IgD-negative memory B cell (primary cell): ENCODE data around the gene HNRNPR. TPM values are rescaled to one million over a fixed set of nuclear protein-coding genes. Genes with fewer than 3 reads are reported as not detected.
A peak's percentile ranks its signal among the peaks of the same experiment; 100 is the strongest.
"Not testable (repeated sequence)": the region's sequence is repeated elsewhere in the genome, so short reads cannot be mapped to it uniquely, and the experiment has no call there.

ENCODE experiments used
- H3K27ac Mint-ChIP-seq, 3 donors: one replicate each; pipeline ENCODE4 v1.8.0; 2020 to 2022; ENCODE audit warnings: mild to moderate bottlenecking in 3 of 3, mixed read lengths in 3 of 3, moderate library complexity in 1 of 3
- H3K27me3 Mint-ChIP-seq: one replicate; pipeline ENCODE4 v1.8.0; 2021; ENCODE audit warnings: mixed read lengths
- H3K36me3 Mint-ChIP-seq: one replicate; pipeline ENCODE4 v1.8.0; 2020; ENCODE audit warnings: mild to moderate bottlenecking, mixed read lengths
- H3K4me1 Mint-ChIP-seq, 3 donors: one replicate each; pipeline ENCODE4 v1.8.0; 2020 to 2022; ENCODE audit warnings: mixed read lengths in 3 of 3, mild to moderate bottlenecking in 1 of 3
- H3K4me3 Mint-ChIP-seq, 4 donors: one replicate each; pipeline ENCODE4 v1.8.0; 2020 to 2022; ENCODE audit warnings: mild to moderate bottlenecking in 4 of 4, mixed read lengths in 4 of 4, moderate library complexity in 3 of 4
- H3K9me3 Mint-ChIP-seq, 3 donors: one replicate each; pipeline ENCODE4 v1.8.0; 2020 to 2021; ENCODE audit warnings: mixed read lengths in 3 of 3, mild to moderate bottlenecking in 1 of 3
- polyA plus RNA-seq: library from polyadenylated mRNA; unstranded; fragments of 300-500 nt; fragmentation: Illumina TruSeq; gene quantifications from one replicate; pipeline ENCODE4 v1.2.3, GENCODE V29; 2021

HNRNPR gene
- polyA plus RNA-seq, 1 donor from 2014 or later = 164 TPM

DNA sequence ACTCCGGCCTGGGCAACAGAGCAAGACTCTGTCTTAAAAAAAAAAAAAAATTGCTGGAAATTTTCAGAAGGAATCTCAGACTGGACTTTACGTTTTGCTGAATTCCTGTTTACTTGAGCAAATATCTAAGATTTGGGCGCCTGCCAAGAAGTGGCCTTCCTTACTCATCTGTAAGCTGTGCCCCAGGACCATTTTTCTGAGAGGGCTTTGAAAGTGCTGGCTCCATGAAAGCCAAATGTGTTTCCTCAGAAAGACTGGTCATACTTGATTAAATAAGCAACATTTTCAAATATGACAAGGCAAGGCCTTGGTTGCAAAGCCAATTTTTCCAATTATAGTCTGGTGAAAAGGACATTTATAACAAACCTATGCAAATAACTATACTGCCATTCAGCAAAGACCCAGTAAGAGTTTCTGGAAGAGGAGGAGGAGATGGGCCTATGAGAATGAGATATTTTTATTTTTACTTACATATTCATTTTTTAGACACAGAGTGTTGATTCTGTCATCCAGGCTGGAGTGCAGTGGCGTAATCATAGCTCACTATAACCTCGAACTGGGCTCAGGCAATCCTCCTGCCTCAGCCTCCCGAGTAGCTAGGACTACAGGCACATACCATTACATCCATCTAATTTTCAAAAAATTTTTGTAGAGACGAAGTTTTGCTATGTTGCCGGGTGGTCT is 70.5 kb downstream of the HNRNPR start:
- Mint-ChIP-seq H3K4me1 (peaks cover 0 to 4% (median 0%) of the 10 kb centered on the region in 3 donors), H3K4me3 (no peak overlapping the region), H3K9me3 (no peaks in the 10 kb centered on the region), H3K27ac (no peak overlapping the region), H3K27me3 (peaks cover 6% of the 10 kb centered on the region), H3K36me3 (no peaks in the 10 kb centered on the region)

- H3K4me1 Mint-ChIP-seq = no peaks in the 10 kb centered on the region
- H3K9me3 Mint-ChIP-seq = peaks cover 0 to 2% (median 0%) of the 10 kb centered on the region in 3 donors
- no peak overlapping the region for H3K27ac Mint-ChIP-seq
- H3K27me3 Mint-ChIP-seq = peaks cover 4% of the 10 kb centered on the region
- no peak overlapping the region for H3K4me3 Mint-ChIP-seq
- H3K36me3 Mint-ChIP-seq = no peaks in the 10 kb centered on the region
Observed at GRCh38 chr1:23263380-23263887, 80.7 kb downstream of the HNRNPR start.

DNA sequence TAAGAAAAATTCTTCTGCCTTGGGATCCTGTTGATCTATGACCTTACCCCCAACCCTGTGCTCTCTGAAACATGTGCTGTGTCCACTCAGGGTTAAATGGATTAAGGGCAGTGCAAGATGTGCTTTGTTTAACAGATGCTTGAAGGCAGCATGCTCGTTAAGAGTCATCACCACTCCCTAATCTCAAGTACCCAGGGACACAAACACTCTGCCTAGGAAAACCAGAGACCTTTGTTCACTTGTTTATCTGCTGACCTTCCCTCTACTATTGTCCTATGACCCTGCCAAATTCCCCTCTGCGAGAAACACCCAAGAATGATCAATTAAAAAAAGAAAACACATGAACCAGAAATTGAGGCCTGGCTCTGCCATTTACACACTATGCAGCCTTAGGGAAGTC is 86.0 kb downstream of the HNRNPR start:
- not testable (repeated sequence) for H3K4me1 Mint-ChIP-seq, H3K27me3 Mint-ChIP-seq, H3K4me3 Mint-ChIP-seq, H3K36me3 Mint-ChIP-seq, H3K9me3 Mint-ChIP-seq
- H3K27ac Mint-ChIP-seq = peak overlapping the region in 1 of 3 donors; percentile 51

- H3K4me1 Mint-ChIP-seq, H3K27me3 Mint-ChIP-seq, H3K36me3 Mint-ChIP-seq, H3K27ac Mint-ChIP-seq, H3K4me3 Mint-ChIP-seq, H3K9me3 Mint-ChIP-seq: not testable (repeated sequence)
Observed at GRCh38 chr1:23257371-23257770, 86.7 kb downstream of the HNRNPR start.

Other genes starting within 250 kb of the HNRNPR start
- gene LUZP1, start 175.4 kb downstream of the HNRNPR start, polyA plus RNA-seq = 13.2 TPM
- not detected for gene HTR1D, start 126.8 kb downstream of the HNRNPR start, polyA plus RNA-seq
- gene ZNF436, start 25.6 kb upstream of the HNRNPR start, polyA plus RNA-seq = 2.5 TPM
- 0.69 TPM for gene TCEA3, start 80.5 kb upstream of the HNRNPR start, polyA plus RNA-seq
- 0.66 TPM for gene ASAP3, start 139.9 kb upstream of the HNRNPR start, polyA plus RNA-seq
- 2.2 TPM for gene E2F2, start 186.9 kb upstream of the HNRNPR start, polyA plus RNA-seq
- 74.0 TPM for gene ID3, start 215.2 kb upstream of the HNRNPR start, polyA plus RNA-seq